HG02571 (cell line): ENCODE measurements around the gene ENTHD1.
"Not testable (repeated sequence)": the region's sequence is repeated elsewhere in the genome, so short reads cannot be mapped to it uniquely, and the experiment has no call there.

Source experiments
- ATAC-seq: cut with Tn5 transposase; IDR thresholded peaks from one replicate; pipeline ENCODE4 v1.9.1; 2021; ENCODE audit warnings: mild to moderate bottlenecking, moderate library complexity; ENCODE audit not compliant: unreplicated experiment

The ENTHD1 gene

GRCh38 chr22:39735776-39736175, 157.8 kb downstream of the ENTHD1 start:
- no peak for ATAC-seq

DNA sequence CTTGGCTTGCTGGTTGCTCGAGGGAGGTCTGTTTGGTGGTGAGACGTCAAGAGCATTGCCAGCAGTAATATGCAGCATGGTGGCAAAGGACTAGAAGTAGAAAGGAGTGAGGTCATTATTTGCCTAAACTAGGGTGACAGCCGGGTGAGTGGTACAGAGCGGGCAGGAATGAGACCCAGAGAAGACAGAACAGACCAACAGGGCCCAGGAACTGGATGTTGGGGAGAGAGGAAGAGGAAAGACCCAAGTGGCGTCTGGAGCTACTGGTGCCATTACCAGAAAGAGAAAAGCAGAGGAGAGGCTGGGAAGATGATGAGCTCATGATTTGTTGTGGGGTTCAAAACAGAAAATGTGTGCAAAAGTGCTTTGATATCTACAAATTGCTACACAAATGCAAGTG, 158.7 kb downstream of the ENTHD1 start:
- ATAC-seq, result no peak

DNA sequence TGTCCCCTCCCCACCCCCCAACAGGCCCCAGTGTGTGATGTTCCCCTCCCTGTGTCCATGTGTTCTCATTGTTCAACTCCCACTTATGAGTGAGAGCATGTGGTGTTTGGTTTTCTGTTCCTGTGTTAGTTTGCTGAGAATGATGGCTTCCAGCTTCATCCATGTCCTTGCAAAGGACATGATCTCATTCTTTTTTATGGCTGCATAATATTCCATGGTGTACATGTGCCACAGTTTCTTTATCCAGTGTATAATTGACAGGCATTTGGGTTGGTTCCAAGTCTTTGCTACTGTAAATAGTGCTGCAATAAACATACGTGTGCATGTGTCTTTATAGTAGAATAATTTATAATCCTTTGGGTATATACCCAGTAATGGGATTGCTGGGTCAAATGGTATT, 159.5 kb downstream of the ENTHD1 start:
- ATAC-seq, result not testable (repeated sequence)

DNA sequence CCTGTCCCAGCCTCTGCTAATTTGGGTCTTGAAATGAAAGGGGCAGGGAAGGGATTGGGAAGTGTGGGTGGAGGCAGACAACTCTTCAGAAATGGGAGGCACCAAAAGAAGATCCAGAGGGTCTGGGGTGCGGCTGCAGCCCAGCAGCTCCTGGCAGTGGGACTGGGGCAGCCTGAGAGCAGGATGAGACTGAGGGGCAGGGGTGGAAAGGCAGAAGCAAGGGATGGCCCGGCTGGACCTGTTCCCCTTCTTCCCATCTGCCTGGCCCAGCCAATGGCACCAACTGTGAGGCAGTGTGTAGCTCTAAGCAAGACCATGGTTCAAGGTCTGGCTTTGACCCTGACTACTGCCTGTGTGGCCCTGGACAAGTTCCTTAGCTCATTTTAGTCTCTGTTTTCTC, 160.4 kb downstream of the ENTHD1 start:
- no peak for ATAC-seq

- ATAC-seq, result no peak
These were observed 160.9 kb downstream of the ENTHD1 start for GRCh38 chr22:39732625-39733024.

GRCh38 chr22:39731881-39732555, 161.5 kb downstream of the ENTHD1 start:
- ATAC-seq, result no peak

GRCh38 chr22:39731481-39731880, 162.1 kb downstream of the ENTHD1 start:
- no peak for ATAC-seq

- ATAC-seq, result no peak
These were observed 164.2 kb downstream of the ENTHD1 start for GRCh38 chr22:39729141-39729934.

GRCh38 chr22:39728236-39728860, 165.2 kb downstream of the ENTHD1 start:
- no peak for ATAC-seq

DNA sequence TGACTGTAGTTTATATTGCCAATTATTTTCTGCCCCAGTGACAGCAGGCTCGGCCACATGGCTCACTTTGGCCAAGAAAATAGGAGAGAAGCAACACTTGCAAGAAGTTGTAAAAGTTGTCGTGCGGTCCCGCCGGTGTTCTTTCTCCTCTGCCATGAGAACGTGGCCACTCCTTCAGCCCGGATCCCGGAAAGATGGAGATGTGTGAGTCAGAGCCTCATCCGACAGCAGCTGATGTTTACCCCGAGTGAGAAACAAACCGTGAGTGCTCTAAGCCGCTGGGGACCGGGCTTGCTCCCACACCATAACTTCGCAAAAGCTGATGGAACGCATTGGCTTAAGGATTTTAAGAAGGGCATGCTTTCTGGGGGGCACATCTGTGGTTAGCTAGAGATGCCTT, 166.0 kb downstream of the ENTHD1 start:
- no peak for ATAC-seq

GRCh38 chr22:39725351-39726035, 168.1 kb downstream of the ENTHD1 start:
- no peak for ATAC-seq

GRCh38 chr22:39724857-39725256, 168.7 kb downstream of the ENTHD1 start:
- ATAC-seq, result no peak

DNA sequence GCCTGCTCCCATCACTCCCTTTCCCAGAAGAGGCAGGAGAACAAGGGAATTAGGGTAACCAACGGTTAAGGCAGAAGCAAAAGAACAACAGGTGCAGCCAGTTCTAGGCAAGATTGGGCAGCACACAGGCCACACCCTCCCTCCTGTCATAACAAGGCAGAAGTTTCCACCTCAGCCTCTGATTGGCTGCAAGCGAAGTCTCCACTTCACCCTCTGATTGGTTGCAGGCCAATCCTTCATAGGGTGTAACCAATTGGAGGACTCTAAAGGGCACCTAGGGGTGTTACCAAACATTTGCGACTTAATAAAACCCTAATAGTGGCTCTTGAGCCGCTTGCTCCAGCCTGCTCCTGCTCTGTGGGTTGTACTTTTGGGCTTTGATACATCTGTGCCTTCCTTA, 169.2 kb downstream of the ENTHD1 start:
- ATAC-seq, result no peak

GRCh38 chr22:39723899-39724351, 169.6 kb downstream of the ENTHD1 start:
- no peak for ATAC-seq

DNA sequence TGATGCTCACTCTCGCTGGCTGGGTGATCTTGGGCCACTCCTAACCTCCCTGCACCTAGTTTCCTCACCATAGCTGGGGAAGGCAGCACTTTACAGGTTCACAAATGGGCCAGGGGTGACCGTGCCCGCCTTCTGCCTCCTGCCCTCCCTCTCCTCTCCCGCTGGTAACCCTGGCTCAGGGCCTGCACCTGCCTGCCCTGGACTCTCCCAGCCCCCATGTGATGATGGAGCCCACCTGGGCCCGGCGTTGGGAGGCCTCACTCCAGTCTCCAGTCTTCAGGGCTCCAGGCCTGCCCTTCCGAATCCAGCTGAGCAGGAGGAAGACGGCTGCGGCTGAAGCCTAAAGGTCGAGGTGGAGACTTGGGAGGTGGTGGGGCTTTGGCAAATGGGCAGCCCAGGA, 170.1 kb downstream of the ENTHD1 start:
- ATAC-seq, result no peak

- ATAC-seq, result no peak
These were observed 171.1 kb downstream of the ENTHD1 start for GRCh38 chr22:39722501-39722900.

- ATAC-seq, result no peak
These were observed 171.6 kb downstream of the ENTHD1 start for GRCh38 chr22:39722032-39722325.

DNA sequence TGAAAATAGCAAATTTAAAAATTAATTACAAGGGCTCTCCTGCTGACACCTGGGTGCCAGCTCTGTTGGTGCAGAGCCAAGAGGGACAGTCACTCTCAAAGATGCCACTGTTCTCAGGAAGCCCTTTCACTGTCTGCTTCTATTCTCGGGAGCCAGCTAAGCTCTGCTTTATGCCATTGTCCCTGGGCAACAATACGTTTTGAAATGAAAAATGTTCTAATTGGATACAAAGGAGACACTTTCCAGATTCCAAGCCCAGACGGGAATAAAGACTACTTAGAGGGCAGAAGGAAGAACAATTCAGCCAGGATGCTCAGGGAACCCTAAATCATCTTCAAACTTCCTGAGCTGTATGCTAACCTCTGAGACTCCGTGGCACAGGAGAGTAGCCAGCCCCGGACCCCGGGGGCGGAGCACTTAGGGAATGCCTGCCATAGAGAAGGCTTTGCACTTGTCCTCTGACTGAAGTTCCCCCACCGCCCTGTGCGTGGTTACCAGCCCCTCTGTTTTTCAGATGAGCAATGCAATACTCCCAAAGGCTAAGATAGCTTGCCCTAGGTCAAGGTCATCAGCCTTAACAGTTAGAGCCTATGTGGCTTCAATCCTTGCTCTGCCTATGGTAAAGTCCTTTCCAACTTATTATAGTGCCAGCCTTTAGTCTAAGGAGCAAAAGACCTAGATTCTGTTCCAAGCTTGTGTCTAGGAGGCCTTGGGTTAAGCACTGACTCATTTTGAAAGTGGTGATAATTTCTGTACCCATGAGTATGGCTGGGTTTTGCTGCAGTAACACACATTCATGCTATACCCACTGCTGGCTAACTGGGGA, 172.1 kb downstream of the ENTHD1 start:
- ATAC-seq, result no peak

DNA sequence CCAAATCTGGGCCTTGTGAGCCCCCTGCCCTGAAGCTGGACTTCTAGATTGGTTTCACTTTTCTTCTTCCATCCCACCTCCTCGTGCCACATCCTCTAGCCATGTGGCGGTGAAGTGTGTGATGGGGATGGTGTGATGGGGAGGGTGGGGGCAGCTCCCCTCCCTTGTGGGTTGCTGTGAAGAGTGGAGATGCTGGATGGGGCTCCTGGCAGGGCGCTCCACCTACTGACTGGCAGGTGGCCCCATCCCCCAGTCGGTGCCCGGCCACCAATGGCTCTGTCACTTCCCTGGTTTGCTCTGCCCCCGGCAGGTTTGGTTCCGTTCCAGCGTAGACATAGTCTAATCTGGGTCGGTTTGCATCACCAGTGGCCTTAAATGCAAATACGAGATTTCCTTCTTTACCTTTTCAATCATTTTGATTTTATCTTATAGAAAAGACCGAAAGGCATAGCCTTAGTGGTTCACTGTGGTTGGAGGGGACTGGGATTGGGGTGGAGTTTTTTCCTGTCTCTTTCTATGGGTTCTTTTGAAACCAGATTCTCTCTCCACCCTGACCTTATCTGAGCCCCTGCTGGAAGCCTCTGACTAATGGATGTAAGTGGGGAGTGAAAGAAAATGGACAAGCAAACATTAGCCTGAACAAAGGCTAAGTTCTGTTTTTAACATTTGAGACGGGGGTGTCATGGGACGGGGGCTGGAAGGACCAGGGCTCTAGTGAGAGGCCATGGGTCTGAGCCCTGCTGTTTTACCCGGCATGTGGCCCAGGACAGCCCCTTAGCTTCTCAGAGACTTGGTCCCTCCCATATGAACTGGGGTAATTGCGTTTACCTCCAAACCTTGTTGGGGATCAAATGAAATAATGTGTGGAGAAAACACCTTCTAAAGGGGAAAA, 173.8 kb downstream of the ENTHD1 start:
- ATAC-seq, result no peak
